GM12878 (cell line): ENCODE measurements around the gene PCIF1. TPM values are rescaled to one million over a fixed set of nuclear protein-coding genes. Genes with fewer than 3 reads are reported as not detected.

ENCODE experiments used
- ATAC-seq: fragments of 200-7000 bp; cut with Tn5 transposase; 3 replicates; pipeline ENCODE4 v1.9.1; 2020; ENCODE audit warnings: mild to moderate bottlenecking, moderate library complexity
- BruUV-seq: library from RNA; stranded (reverse); fragments of 400-500 nt; replicated peaks from 2 replicates; lab custom pipeline; 2021; lab: Mats Ljungman, UMichigan
- CTCF ChIA-PET: fragments of 300-600 bp; sonication (Branson Sonifier 250); formaldehyde crosslinking; extraction: SDS; loops from one replicate; lab custom pipeline; 2021; ENCODE audit warnings: inconsistent platforms; lab: Yijun Ruan, JAX
- POLR2A ChIA-PET: fragments of 350-600 bp; formaldehyde crosslinking; extraction: SDS; loops from one replicate; lab custom pipeline; 2021; ENCODE audit warnings: inconsistent platforms; lab: Charles Lee
- RAD21 ChIA-PET: fragments of 300-600 bp; sonication (Branson Sonifier 250); formaldehyde crosslinking; loops from one replicate; lab custom pipeline; 2023; ENCODE audit warnings: antibody characterized with exemption; ENCODE audit not compliant: unreplicated experiment; lab: Charles Lee
- SMC1A ChIA-PET: fragments of 300-600 bp; sonication (Branson Sonifier 250); formaldehyde crosslinking; loops from one replicate; lab custom pipeline; 2023; ENCODE audit not compliant: unreplicated experiment, uncharacterized antibody; lab: Charles Lee
- DNase-seq: peaks from one replicate; pipeline ENCODE4 v3.0.0-alpha.2; 2011; ENCODE audit warnings: low read depth, low spot score
- FAIRE-seq: peaks from 3 replicates; lab custom pipeline; 2011; peaks lifted over from hg19 to GRCh38; lab: Jason Lieb, UNC
- H2AFZ ChIP-seq: 2 replicates; pipeline ENCODE4 v1.6.0; 2011; ENCODE audit warnings: low read depth, low read length, control low read depth; ENCODE audit not compliant: control insufficient read depth
- H3K27ac ChIP-seq: 2 replicates; pipeline ENCODE4 v1.5.1; 2011; ENCODE audit warnings: control low read depth; ENCODE audit not compliant: control insufficient read depth, insufficient read depth
- H3K27me3 ChIP-seq, 2 experiments: replicated peaks in 1 of 2; 2 replicates each; pipeline versions ENCODE4 v1.6.0 to v1.6.1; 2011; ENCODE audit warnings: low read length in 1 of 2; ENCODE audit not compliant: control insufficient read depth in 2 of 2, insufficient read depth in 2 of 2
- H3K36me3 ChIP-seq, 2 experiments: 2 replicates each; pipeline ENCODE4 v1.5.1; 2011; ENCODE audit warnings: low read length in 1 of 2; ENCODE audit not compliant: control insufficient read depth in 2 of 2, insufficient read depth in 2 of 2
- H3K4me1 ChIP-seq: 2 replicates; pipeline ENCODE4 v1.6.1; 2011; ENCODE audit warnings: mild to moderate bottlenecking, low read length, moderate library complexity, mixed read lengths; ENCODE audit not compliant: control insufficient read depth, insufficient read depth
- H3K4me2 ChIP-seq: 2 replicates; pipeline ENCODE4 v1.6.0; 2011; ENCODE audit warnings: control low read depth; ENCODE audit not compliant: control insufficient read depth, insufficient read depth
- H3K4me3 ChIP-seq: fragments of 200-600 bp; sonication (generic); 2 replicates; pipeline ENCODE4 v1.5.1; 2016
- H3K79me2 ChIP-seq: 2 replicates; pipeline ENCODE4 v1.6.0; 2011; ENCODE audit warnings: low read length; ENCODE audit not compliant: control insufficient read depth, insufficient read depth
- H3K9ac ChIP-seq: 2 replicates; pipeline ENCODE4 v1.8.0; 2011; ENCODE audit warnings: low read length, control low read depth, mixed read lengths; ENCODE audit not compliant: control insufficient read depth, insufficient read depth
- H3K9me3 ChIP-seq: replicated peaks from 3 replicates; pipeline ENCODE4 v1.5.1; 2011; ENCODE audit warnings: mild to moderate bottlenecking, low read length; ENCODE audit not compliant: control insufficient read depth, insufficient read depth
- H4K20me1 ChIP-seq: 2 replicates; pipeline ENCODE4 v1.6.0; 2011; ENCODE audit not compliant: control insufficient read depth, insufficient read depth
- ATF7 ChIP-seq: fragments of 450-650 bp; IDR thresholded peaks from 2 replicates; pipeline ENCODE4 v1.6.1; 2016; ENCODE audit warnings: low read depth, mild to moderate bottlenecking
- BMI1 ChIP-seq: fragments of 450-650 bp; IDR thresholded peaks from 2 replicates; pipeline ENCODE4 v1.6.1; 2016; ENCODE audit warnings: mild to moderate bottlenecking, moderate library complexity, borderline replicate concordance
- ETV6 ChIP-seq, 2 experiments: fragments of 450-650 bp in 1 of 2; IDR thresholded peaks in 1 of 2; conservative IDR thresholded peaks in 1 of 2; 2 replicates each; pipeline ENCODE4 v1.6.1; 2014; ENCODE audit warnings: antibody characterized with exemption in 1 of 2, borderline replicate concordance in 1 of 2, low read depth in 1 of 2, mild to moderate bottlenecking in 1 of 2, moderate library complexity in 1 of 2
- HCFC1 ChIP-seq: fragments of 150-350 bp; IDR thresholded peaks from 2 replicates; pipeline ENCODE4 v1.6.1; 2014; ENCODE audit warnings: low read length
- KAT2A ChIP-seq: conservative IDR thresholded peaks from 2 replicates; pipeline ENCODE4 v1.6.1; 2011; ENCODE audit warnings: low read depth, low read length; ENCODE audit not compliant: control insufficient read depth
- KDM1A ChIP-seq: fragments of 200-600 bp; sonication (generic); IDR thresholded peaks from 2 replicates; pipeline ENCODE4 v1.6.1; 2016; ENCODE audit warnings: borderline replicate concordance
- MEF2A ChIP-seq: IDR thresholded peaks from 2 replicates; pipeline ENCODE4 v1.6.1; 2011; ENCODE audit warnings: low read depth, mild to moderate bottlenecking, low read length, moderate library complexity; ENCODE audit not compliant: insufficient read depth
- ZNF384 ChIP-seq: IDR thresholded peaks from 2 replicates; pipeline ENCODE4 v1.6.1; 2012; ENCODE audit warnings: low read depth, mild to moderate bottlenecking, low read length, improper control_type of control experiment, borderline replicate concordance
- WGBS: methylation state at CpG from one replicate; pipeline ENCODE4 v1.1.6; 2016; ENCODE audit warnings: low lambda C conversion rate; ENCODE audit not compliant: insufficient replicate concordance, insufficient coverage; ENCODE audit errors: missing lambda C conversion rate; 5-methylcytosine and 5-hydroxymethylcytosine counted together
- in situ Hi-C: fragments of 300-500 bp; cut with MboI; formaldehyde crosslinking; loops from 9 replicates; pipeline ENCODE4 v1.14.3; 2018; ENCODE audit warnings: mixed read lengths
- intact Hi-C: fragments of 100-400 bp; cut with micrococcal nuclease; formaldehyde crosslinking; loops from one replicate; pipeline ENCODE4 v1.14.2; 2022; ENCODE audit not compliant: unreplicated experiment
- polyA plus RNA-seq, 11 experiments: library from polyadenylated mRNA; depleted of rRNA in 4 of 11; unstranded in 6 of 11; stranded (reverse) in 5 of 11; fragments of >200 nt; fragmentation: Nextera tagmentation in 4 of 11; fragmentation: Illumina TruSeq in 1 of 11; extraction: Ambion mirVana in 4 of 11; extraction: Trizol in 1 of 11; gene quantifications; 1 replicate in 1 of 11; 2 replicates in 10 of 11; pipeline versions ENCODE4 v1.2.1 to v1.2.3, GENCODE V29; 2011 to 2016; ENCODE audit warnings: inconsistent platforms in 2 of 11, missing spikeins in 2 of 11, low read depth in 1 of 11
- total RNA-seq, 4 experiments: library from RNA; depleted of rRNA in 3 of 4; stranded (reverse); fragments of >200 nt in 3 of 4; fragmentation: Illumina TruSeq in 1 of 4; extraction: Trizol in 1 of 4; gene quantifications; 2 replicates each; pipeline versions ENCODE4 v1.2.1 to v1.2.3, GENCODE V29; 2013 to 2021
- TF ChIP-seq, protein P1 (sequence below): fragments of 450-650 bp; IDR thresholded peaks from 2 replicates; pipeline ENCODE4 v1.6.1; 2016; ENCODE audit warnings: mild to moderate bottlenecking, moderate library complexity, borderline replicate concordance
- TF ChIP-seq, protein P2 (sequence below): fragments of 450-650 bp; formaldehyde crosslinking; IDR thresholded peaks from 2 replicates; pipeline ENCODE4 v1.4.0; 2022; ENCODE audit warnings: mild to moderate bottlenecking, moderate library complexity
- TF ChIP-seq, protein P3 (sequence below): IDR thresholded peaks from 2 replicates; pipeline ENCODE4 v1.6.1; 2011; ENCODE audit warnings: low read depth, mild to moderate bottlenecking, low read length, moderate library complexity, borderline replicate concordance; ENCODE audit errors: extremely low read depth
- TF ChIP-seq, protein P4 (sequence below): fragments of 450-650 bp; IDR thresholded peaks from 2 replicates; pipeline ENCODE4 v1.6.1; 2017; ENCODE audit warnings: borderline replicate concordance
- TF ChIP-seq, protein P5 (sequence below): IDR thresholded peaks from 2 replicates; pipeline ENCODE4 v1.6.1; 2011; ENCODE audit warnings: low read depth, low read length, improper control_type of control experiment, borderline replicate concordance

Gene PCIF1
- total and polyA plus RNA-seq, 10 of the 15 experiments (the other 5 are each of a cell fraction or from before 2014, with no cell fraction given): 8.4 to 32.9 (median 17.6) TPM

DNA sequence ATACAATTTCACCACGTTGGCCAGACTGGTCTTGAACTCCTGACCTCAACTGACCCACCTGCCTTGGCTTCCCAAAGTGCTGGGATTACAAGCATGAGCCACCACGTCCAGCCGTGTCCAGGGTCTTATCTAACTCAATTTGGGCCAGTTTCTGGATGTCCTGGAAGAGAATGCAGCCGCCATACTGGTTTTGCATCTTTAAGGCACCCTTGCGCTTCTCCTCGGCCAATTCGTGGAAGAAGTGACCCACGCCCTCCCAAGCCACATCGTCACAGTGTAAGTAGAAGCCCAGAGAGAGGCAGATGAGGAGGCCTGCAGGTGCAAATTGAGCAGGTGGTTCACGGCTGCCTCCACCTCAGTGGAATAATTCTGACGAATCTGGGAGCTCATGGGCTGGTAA is 41.2 kb downstream of the PCIF1 start:
- Histone ChIP-seq H3K79me2 (peaks cover 9% of the 10 kb centered on the region), H3K4me2 (no peak overlapping the region), H3K9ac (no peak overlapping the region), H3K4me3 (no peak overlapping the region), H4K20me1 (no peaks in the 10 kb centered on the region), H3K36me3 (no peaks in the 10 kb centered on the region), H2AFZ (no peak overlapping the region), H3K27ac (no peak overlapping the region), H3K9me3 (no peaks in the 10 kb centered on the region), H3K4me1 (peaks cover 5% of the 10 kb centered on the region), H3K27me3 (no peaks in the 10 kb centered on the region; a peak in 1 of 4 replicates)
- FAIRE-seq (no peak), ATAC-seq (no peak), DNase-seq (no peak)
- POLR2A ChIA-PET: no interaction called here
- intact Hi-C loops: no loop called here
- CTCF ChIA-PET: interaction anchor here (1.9 to 12.1 kb wide), 3 partner anchors 7 to 38 kb away, joined by 5 to 151 read pairs (median 17); no protein-coding TSS in a partner anchor
- WGBS: 63% methylated on average over 11 of the region's 11 CpGs
- no TSS peak for BruUV-seq
- RAD21 ChIA-PET: no interaction called here
- TF ChIP-seq, protein P1, sequence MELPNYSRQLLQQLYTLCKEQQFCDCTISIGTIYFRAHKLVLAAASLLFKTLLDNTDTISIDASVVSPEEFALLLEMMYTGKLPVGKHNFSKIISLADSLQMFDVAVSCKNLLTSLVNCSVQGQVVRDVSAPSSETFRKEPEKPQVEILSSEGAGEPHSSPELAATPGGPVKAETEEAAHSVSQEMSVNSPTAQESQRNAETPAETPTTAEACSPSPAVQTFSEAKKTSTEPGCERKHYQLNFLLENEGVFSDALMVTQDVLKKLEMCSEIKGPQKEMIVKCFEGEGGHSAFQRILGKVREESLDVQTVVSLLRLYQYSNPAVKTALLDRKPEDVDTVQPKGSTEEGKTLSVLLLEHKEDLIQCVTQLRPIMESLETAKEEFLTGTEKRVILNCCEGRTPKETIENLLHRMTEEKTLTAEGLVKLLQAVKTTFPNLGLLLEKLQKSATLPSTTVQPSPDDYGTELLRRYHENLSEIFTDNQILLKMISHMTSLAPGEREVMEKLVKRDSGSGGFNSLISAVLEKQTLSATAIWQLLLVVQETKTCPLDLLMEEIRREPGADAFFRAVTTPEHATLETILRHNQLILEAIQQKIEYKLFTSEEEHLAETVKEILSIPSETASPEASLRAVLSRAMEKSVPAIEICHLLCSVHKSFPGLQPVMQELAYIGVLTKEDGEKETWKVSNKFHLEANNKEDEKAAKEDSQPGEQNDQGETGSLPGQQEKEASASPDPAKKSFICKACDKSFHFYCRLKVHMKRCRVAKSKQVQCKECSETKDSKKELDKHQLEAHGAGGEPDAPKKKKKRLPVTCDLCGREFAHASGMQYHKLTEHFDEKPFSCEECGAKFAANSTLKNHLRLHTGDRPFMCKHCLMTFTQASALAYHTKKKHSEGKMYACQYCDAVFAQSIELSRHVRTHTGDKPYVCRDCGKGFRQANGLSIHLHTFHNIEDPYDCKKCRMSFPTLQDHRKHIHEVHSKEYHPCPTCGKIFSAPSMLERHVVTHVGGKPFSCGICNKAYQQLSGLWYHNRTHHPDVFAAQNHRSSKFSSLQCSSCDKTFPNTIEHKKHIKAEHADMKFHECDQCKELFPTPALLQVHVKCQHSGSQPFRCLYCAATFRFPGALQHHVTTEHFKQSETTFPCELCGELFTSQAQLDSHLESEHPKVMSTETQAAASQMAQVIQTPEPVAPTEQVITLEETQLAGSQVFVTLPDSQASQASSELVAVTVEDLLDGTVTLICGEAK: no peak
- TF ChIP-seq KDM1A (no peak), ATF7 (no peak), KAT2A (no peak), ZNF384 (no peak), BMI1 (no peak), MEF2A (no peak), ETV6 (conservative IDR thresholded peaks at IDR 0.05 in 1 of 2, IDR thresholded peaks at IDR 0.05 in 1 of 2; ENCODE audit: borderline replicate concordance in 1 of 2, low read depth in 1 of 2) (no peak), HCFC1 (no peak)
- TF ChIP-seq, protein P2, sequence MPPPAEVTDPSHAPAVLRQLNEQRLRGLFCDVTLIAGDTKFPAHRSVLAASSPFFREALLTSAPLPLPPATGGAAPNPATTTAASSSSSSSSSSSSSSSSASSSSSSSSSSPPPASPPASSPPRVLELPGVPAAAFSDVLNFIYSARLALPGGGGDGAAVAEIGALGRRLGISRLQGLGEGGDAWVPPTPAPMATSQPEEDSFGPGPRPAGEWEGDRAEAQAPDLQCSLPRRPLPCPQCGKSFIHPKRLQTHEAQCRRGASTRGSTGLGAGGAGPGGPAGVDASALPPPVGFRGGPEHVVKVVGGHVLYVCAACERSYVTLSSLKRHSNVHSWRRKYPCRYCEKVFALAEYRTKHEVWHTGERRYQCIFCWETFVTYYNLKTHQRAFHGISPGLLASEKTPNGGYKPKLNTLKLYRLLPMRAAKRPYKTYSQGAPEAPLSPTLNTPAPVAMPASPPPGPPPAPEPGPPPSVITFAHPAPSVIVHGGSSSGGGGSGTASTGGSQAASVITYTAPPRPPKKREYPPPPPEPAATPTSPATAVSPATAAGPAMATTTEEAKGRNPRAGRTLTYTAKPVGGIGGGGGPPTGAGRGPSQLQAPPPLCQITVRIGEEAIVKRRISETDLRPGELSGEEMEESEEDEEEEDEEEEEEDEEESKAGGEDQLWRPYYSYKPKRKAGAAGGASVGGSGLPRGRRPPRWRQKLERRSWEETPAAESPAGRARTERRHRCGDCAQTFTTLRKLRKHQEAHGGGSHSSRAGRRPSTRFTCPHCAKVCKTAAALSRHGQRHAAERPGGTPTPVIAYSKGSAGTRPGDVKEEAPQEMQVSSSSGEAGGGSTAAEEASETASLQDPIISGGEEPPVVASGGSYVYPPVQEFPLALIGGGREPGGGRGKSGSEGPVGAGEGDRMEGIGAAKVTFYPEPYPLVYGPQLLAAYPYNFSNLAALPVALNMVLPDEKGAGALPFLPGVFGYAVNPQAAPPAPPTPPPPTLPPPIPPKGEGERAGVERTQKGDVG: no peak
- TF ChIP-seq, protein P3, sequence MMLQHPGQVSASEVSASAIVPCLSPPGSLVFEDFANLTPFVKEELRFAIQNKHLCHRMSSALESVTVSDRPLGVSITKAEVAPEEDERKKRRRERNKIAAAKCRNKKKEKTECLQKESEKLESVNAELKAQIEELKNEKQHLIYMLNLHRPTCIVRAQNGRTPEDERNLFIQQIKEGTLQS: no peak
- TF ChIP-seq, protein P4, sequence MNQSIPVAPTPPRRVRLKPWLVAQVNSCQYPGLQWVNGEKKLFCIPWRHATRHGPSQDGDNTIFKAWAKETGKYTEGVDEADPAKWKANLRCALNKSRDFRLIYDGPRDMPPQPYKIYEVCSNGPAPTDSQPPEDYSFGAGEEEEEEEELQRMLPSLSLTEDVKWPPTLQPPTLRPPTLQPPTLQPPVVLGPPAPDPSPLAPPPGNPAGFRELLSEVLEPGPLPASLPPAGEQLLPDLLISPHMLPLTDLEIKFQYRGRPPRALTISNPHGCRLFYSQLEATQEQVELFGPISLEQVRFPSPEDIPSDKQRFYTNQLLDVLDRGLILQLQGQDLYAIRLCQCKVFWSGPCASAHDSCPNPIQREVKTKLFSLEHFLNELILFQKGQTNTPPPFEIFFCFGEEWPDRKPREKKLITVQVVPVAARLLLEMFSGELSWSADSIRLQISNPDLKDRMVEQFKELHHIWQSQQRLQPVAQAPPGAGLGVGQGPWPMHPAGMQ: no peak
- TF ChIP-seq, protein P5, sequence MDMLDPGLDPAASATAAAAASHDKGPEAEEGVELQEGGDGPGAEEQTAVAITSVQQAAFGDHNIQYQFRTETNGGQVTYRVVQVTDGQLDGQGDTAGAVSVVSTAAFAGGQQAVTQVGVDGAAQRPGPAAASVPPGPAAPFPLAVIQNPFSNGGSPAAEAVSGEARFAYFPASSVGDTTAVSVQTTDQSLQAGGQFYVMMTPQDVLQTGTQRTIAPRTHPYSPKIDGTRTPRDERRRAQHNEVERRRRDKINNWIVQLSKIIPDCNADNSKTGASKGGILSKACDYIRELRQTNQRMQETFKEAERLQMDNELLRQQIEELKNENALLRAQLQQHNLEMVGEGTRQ: no peak
- SMC1A ChIA-PET: interaction anchor here (4.1 kb wide), 1 partner anchor 12 kb away, joined by 14 read pairs; no protein-coding TSS in a partner anchor
- in situ Hi-C loops: no loop called here
